K562 (cell line): ENCODE data around the gene TDRD10. TPM values are rescaled to one million over a fixed set of nuclear protein-coding genes. Genes with fewer than 3 reads are reported as not detected.
A peak's percentile ranks its signal among the peaks of the same experiment; 100 is the strongest.

Experiments
- ATAC-seq: fragments of 200-7000 bp; cut with Tn5 transposase; 3 replicates; pipeline ENCODE4 v1.9.1; 2020; ENCODE audit warnings: moderate library complexity
- BruUV-seq: library from RNA; stranded (reverse); fragments of 400-500 nt; replicated peaks from 2 replicates; lab custom pipeline; 2021; lab: Mats Ljungman, UMichigan
- CTCF ChIA-PET: fragments of 300-600 bp; formaldehyde crosslinking; extraction: SDS; loops from one replicate; lab custom pipeline; 2021; ENCODE audit warnings: low intra/inter-chr PET ratio; lab: Yijun Ruan, JAX
- POLR2A ChIA-PET: fragments of 300-600, 350-650 bp; sonication (Branson Sonifier 250); formaldehyde crosslinking; extraction: SDS; loops from one replicate; lab custom pipeline; 2021; ENCODE audit warnings: antibody characterized with exemption, inconsistent platforms; lab: Yijun Ruan, JAX
- DNase-seq, 4 experiments: peaks; one replicate each; pipeline versions ENCODE4 v3.0.0 to v3.0.0-alpha.2; 2011 to 2018; ENCODE audit warnings: low spot score in 3 of 4, mixed read lengths in 3 of 4; ENCODE audit errors: extremely low read depth in 1 of 4
- FAIRE-seq: peaks from 2 replicates; lab custom pipeline; 2011; peaks lifted over from hg19 to GRCh38; lab: Jason Lieb, UNC
- H2AFZ ChIP-seq: 2 replicates; pipeline ENCODE4 v1.6.0; 2011; ENCODE audit warnings: low read depth, low read length, control low read depth, inconsistent platforms
- H3K27ac ChIP-seq: fragments of 200-600 bp; 3 replicates; pipeline ENCODE4 v1.8.0; 2011; ENCODE audit warnings: low read depth, mild to moderate bottlenecking, control low read depth, inconsistent platforms, low read length, moderate library complexity, mixed read lengths; ENCODE audit errors: extremely low read depth
- H3K27me3 ChIP-seq, 2 experiments: fragments of 300-600 bp in 1 of 2; 2 replicates in 1 of 2; 3 replicates in 1 of 2; pipeline versions ENCODE4 v1.6.0 to v1.8.0; 2011; ENCODE audit warnings: inconsistent platforms in 2 of 2, low read length in 2 of 2, mild to moderate bottlenecking in 1 of 2, mixed read lengths in 1 of 2, moderate library complexity in 1 of 2; ENCODE audit not compliant: control insufficient read depth in 2 of 2, insufficient read depth in 2 of 2
- H3K36me3 ChIP-seq: fragments of 300-600 bp; 3 replicates; pipeline ENCODE4 v1.8.0; 2011; ENCODE audit warnings: mild to moderate bottlenecking, low read length, inconsistent platforms; ENCODE audit not compliant: control insufficient read depth, insufficient read depth
- H3K4me1 ChIP-seq, 2 experiments: fragments of 200-600 bp in 1 of 2; replicated peaks in 1 of 2; 2 replicates in 1 of 2; 3 replicates in 1 of 2; pipeline versions ENCODE4 v1.5.1 to v1.8.0; 2011; ENCODE audit warnings: inconsistent platforms in 2 of 2, low read length in 2 of 2, mild to moderate bottlenecking in 1 of 2, mixed read lengths in 1 of 2, moderate library complexity in 1 of 2; ENCODE audit not compliant: control insufficient read depth in 2 of 2, insufficient read depth in 2 of 2
- H3K4me2 ChIP-seq: 2 replicates; pipeline ENCODE4 v1.6.1; 2011; ENCODE audit warnings: low read length, control low read depth, inconsistent platforms, mixed read lengths; ENCODE audit not compliant: insufficient read depth
- H3K4me3 ChIP-seq: fragments of 200-600 bp; sonication (generic), shearing (Covaris generic); 2 replicates; pipeline ENCODE4 v1.5.1; 2016; ENCODE audit warnings: control low read depth, inconsistent platforms
- H3K79me2 ChIP-seq: fragments of 200-600 bp; 3 replicates; pipeline ENCODE4 v1.8.0; 2011; ENCODE audit warnings: low read length, inconsistent platforms; ENCODE audit not compliant: control insufficient read depth, insufficient read depth
- H3K9ac ChIP-seq, 2 experiments: 2 replicates each; pipeline versions ENCODE4 v1.6.0 to v1.6.1; 2011; ENCODE audit warnings: low read depth in 2 of 2, low read length in 2 of 2, control low read depth in 1 of 2, inconsistent platforms in 1 of 2, mild to moderate bottlenecking in 1 of 2, mixed read lengths in 1 of 2; ENCODE audit not compliant: insufficient read depth in 1 of 2
- H3K9me1 ChIP-seq: one replicate; pipeline ENCODE4 v1.6.0; 2011; ENCODE audit warnings: inconsistent platforms, mild to moderate bottlenecking, low read length, moderate library complexity; ENCODE audit not compliant: control insufficient read depth, insufficient read depth
- H3K9me3 ChIP-seq: replicated peaks from 2 replicates; pipeline ENCODE4 v1.5.1; 2011; ENCODE audit warnings: low read depth, low read length, inconsistent platforms; ENCODE audit not compliant: control insufficient read depth, insufficient read depth
- H4K20me1 ChIP-seq: replicated peaks from 2 replicates; pipeline ENCODE4 v1.6.1; 2011; ENCODE audit warnings: low read length, inconsistent platforms, mixed read lengths; ENCODE audit not compliant: control insufficient read depth, insufficient read depth
- EP300 ChIP-seq: IDR thresholded peaks from 2 replicates; pipeline ENCODE4 v1.6.1; 2012; ENCODE audit warnings: low read length, improper control_type of control experiment
- PCBP2 ChIP-seq: fragments of 200-400 bp; formaldehyde crosslinking; IDR thresholded peaks from 2 replicates; pipeline ENCODE4 v1.6.1; 2018; ENCODE audit warnings: low read length, low read depth, mild to moderate bottlenecking, moderate library complexity; ENCODE audit not compliant: poor library complexity, severe bottlenecking
- TSC22D4 ChIP-seq: fragments of 450-650 bp; IDR thresholded peaks from 2 replicates; pipeline ENCODE4 v1.6.1; 2016; ENCODE audit warnings: missing genetic modification characterization, missing biosample characterization, control low read depth
- ZBTB1 ChIP-seq: sonication (generic); formaldehyde crosslinking; IDR thresholded peaks from 2 replicates; pipeline ENCODE4 v1.8.1; 2023; ENCODE audit warnings: missing genetic modification reagents, low read depth, mild to moderate bottlenecking, borderline replicate concordance
- WGBS: fragments of 100-300 bp; shearing (Covaris generic); methylation state at CpG from one replicate; pipeline ENCODE4 v1.1.6; 2016; ENCODE audit warnings: low coverage, mixed read lengths; ENCODE audit not compliant: insufficient coverage; ENCODE audit errors: missing lambda C conversion rate; 5-methylcytosine and 5-hydroxymethylcytosine counted together
- in situ Hi-C: fragments of 300-500 bp; cut with MboI; formaldehyde crosslinking; loops from 4 replicates; pipeline ENCODE4 v1.15.0; 2018; ENCODE audit warnings: inconsistent platforms, mixed read lengths
- intact Hi-C: fragments of 100-400 bp; cut with micrococcal nuclease; formaldehyde crosslinking; loops from 2 replicates; pipeline ENCODE4 v1.14.2; 2022
- polyA plus RNA-seq, 8 experiments: library from polyadenylated mRNA; depleted of rRNA in 4 of 8; stranded (reverse) in 5 of 8; unstranded in 3 of 8; fragments of >200 nt; fragmentation: Nextera tagmentation in 2 of 8; fragmentation: Illumina TruSeq in 1 of 8; extraction: Ambion mirVana in 2 of 8; extraction: Trizol in 1 of 8; gene quantifications; 2 replicates each; pipeline versions ENCODE4 v1.2.1 to v1.2.3, GENCODE V29; 2011 to 2014; ENCODE audit warnings: inconsistent platforms in 1 of 8, missing spikeins in 1 of 8
- total RNA-seq, 7 experiments: library from RNA; depleted of rRNA in 6 of 7; stranded (reverse); fragments of >200 nt in 6 of 7; fragmentation: Illumina TruSeq in 2 of 7; extraction: Trizol in 2 of 7; gene quantifications; 2 replicates each; pipeline versions ENCODE4 v1.2.1 to v1.2.3, GENCODE V29; 2011 to 2021; ENCODE audit warnings: low replicate concordance in 1 of 7
- TF ChIP-seq, protein P1 (sequence below): sonication (generic); formaldehyde crosslinking; IDR thresholded peaks from 2 replicates; pipeline ENCODE4 v1.8.0; 2022; ENCODE audit warnings: mild to moderate bottlenecking, missing genetic modification reagents
- TF ChIP-seq, protein P2 (sequence below): sonication (generic); formaldehyde crosslinking; IDR thresholded peaks from 2 replicates; pipeline ENCODE4 v1.4.0; 2020; ENCODE audit warnings: mild to moderate bottlenecking, missing genetic modification reagents

The TDRD10 gene
- total and polyA plus RNA-seq, 9 of the 15 experiments (the other 6 are each of a cell fraction or from before 2014, with no cell fraction given): not detected

DNA sequence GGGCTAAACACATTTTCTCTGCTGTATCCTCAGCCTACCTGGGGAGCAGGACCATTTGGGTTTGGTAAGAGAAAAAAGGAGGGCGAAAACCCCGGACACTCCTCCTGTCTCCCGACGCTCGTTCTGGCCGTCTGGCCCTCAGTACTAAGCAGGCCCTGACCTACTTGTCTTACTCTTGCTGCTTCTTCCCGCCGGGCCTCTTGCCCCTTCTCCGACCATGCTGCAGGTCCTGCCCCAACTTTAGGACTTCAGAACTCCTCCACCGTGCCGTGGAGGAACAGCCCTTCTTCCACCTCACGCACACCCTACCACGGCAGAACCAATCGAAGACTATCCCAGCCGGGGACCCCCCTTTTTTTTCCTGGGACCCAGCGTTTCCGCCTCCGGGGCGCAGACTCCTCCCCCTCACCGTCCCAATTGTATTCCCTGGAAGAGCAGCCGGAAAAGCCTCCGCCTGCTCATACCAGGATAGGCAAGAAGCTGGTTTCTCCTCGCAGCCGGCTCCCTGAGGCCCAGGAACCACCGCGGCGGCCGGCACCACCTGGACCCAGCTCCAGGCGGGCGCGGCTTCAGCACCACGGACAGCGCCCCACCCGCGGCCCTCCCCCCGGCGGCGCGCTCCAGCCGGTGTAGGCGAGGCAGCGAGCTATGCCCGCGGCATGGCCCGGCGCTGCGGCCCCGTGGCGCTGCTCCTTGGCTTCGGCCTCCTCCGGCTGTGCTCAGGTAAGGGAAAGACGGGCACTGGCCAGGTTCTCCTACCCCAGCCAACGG is 65.6 kb downstream of the TDRD10 start, which contains the start of gene CHRNB2:
CHRNB2 (plus strand) TSS at position 393 of the 771 bp plus-strand sequence; CDS start at position 660, 267 bp downstream.
- in situ Hi-C loops: no loop called here
- Histone ChIP-seq H3K9ac (0 out of 4 replicates have a peak within 1 kb of the TSS, but pooled peaks of 1 of the 2 experiments have one; percentile 32), H2AFZ (no peak within 1 kb of the TSS), H3K9me3 (no peaks in the 10 kb centered on the region), H3K79me2 (no peaks in the 10 kb centered on the region), H3K4me1 (peaks cover 0 to 17% of the 10 kb centered on the region in 2 experiments; a peak in 2 of 5 replicates), H4K20me1 (no peaks in the 10 kb centered on the region; the same call in none of the 2 replicates), H3K27ac (no peak within 1 kb of the TSS), H3K27me3 (peaks cover 27 to 82% of the 10 kb centered on the region in 2 experiments; a peak in 4 of 5 replicates), H3K4me2 (no peak within 1 kb of the TSS), H3K4me3 (no peak within 1 kb of the TSS), H3K36me3 (no peaks in the 10 kb centered on the region), H3K9me1 (no peaks in the 10 kb centered on the region)
- 2% methylated on average over 30 of the region's 53 CpGs for WGBS
- ChIA-PET POLR2A (interaction anchor here (0.6 to 2.3 kb wide), 5 partner anchors 10 to 504 kb away, joined by 3 to 11 read pairs (median 3); no protein-coding TSS in a partner anchor), CTCF (interaction anchor here (0.5 kb wide), 1 partner anchor 113 kb away, joined by 3 read pairs; no protein-coding TSS in a partner anchor)
- FAIRE-seq (no peak), DNase-seq (peak; percentile 72 to 95 (median 92)), ATAC-seq (peak; percentile 100)
- BruUV-seq: no TSS peak
- intact Hi-C loops: no loop called here
- no peak for TF ChIP-seq EP300
- TF ChIP-seq, protein P1, sequence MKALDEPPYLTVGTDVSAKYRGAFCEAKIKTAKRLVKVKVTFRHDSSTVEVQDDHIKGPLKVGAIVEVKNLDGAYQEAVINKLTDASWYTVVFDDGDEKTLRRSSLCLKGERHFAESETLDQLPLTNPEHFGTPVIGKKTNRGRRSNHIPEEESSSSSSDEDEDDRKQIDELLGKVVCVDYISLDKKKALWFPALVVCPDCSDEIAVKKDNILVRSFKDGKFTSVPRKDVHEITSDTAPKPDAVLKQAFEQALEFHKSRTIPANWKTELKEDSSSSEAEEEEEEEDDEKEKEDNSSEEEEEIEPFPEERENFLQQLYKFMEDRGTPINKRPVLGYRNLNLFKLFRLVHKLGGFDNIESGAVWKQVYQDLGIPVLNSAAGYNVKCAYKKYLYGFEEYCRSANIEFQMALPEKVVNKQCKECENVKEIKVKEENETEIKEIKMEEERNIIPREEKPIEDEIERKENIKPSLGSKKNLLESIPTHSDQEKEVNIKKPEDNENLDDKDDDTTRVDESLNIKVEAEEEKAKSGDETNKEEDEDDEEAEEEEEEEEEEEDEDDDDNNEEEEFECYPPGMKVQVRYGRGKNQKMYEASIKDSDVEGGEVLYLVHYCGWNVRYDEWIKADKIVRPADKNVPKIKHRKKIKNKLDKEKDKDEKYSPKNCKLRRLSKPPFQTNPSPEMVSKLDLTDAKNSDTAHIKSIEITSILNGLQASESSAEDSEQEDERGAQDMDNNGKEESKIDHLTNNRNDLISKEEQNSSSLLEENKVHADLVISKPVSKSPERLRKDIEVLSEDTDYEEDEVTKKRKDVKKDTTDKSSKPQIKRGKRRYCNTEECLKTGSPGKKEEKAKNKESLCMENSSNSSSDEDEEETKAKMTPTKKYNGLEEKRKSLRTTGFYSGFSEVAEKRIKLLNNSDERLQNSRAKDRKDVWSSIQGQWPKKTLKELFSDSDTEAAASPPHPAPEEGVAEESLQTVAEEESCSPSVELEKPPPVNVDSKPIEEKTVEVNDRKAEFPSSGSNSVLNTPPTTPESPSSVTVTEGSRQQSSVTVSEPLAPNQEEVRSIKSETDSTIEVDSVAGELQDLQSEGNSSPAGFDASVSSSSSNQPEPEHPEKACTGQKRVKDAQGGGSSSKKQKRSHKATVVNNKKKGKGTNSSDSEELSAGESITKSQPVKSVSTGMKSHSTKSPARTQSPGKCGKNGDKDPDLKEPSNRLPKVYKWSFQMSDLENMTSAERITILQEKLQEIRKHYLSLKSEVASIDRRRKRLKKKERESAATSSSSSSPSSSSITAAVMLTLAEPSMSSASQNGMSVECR: peak; percentile 98
- TF ChIP-seq TSC22D4 (tag): no peak
- TF ChIP-seq, protein P2, sequence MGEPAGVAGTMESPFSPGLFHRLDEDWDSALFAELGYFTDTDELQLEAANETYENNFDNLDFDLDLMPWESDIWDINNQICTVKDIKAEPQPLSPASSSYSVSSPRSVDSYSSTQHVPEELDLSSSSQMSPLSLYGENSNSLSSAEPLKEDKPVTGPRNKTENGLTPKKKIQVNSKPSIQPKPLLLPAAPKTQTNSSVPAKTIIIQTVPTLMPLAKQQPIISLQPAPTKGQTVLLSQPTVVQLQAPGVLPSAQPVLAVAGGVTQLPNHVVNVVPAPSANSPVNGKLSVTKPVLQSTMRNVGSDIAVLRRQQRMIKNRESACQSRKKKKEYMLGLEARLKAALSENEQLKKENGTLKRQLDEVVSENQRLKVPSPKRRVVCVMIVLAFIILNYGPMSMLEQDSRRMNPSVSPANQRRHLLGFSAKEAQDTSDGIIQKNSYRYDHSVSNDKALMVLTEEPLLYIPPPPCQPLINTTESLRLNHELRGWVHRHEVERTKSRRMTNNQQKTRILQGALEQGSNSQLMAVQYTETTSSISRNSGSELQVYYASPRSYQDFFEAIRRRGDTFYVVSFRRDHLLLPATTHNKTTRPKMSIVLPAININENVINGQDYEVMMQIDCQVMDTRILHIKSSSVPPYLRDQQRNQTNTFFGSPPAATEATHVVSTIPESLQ (CRISPR knock-in tag): peak; percentile 46; the same call in 1 of the 2 replicates
- TF ChIP-seq ZBTB1: peak; percentile 86
- TF ChIP-seq PCBP2: no peak
